B cell (primary cell): Measurements from ENCODE around the gene VWA1.

ENCODE experiments used
- CTCF ChIP-seq: fragments of 200-600 bp; IDR thresholded peaks from one replicate; pipeline ENCODE4 v1.8.0; 2022; ENCODE audit warnings: antibody characterized with exemption, mild to moderate bottlenecking
- EZH2 ChIP-seq: IDR thresholded peaks from 2 replicates; pipeline ENCODE4 v1.6.1; 2012; ENCODE audit warnings: borderline replicate concordance, low read depth, mild to moderate bottlenecking, moderate library complexity, low read length; ENCODE audit not compliant: insufficient read depth, poor library complexity, severe bottlenecking

GRCh38 chr1:1439546-1440261 is 4.2 kb downstream of the VWA1 start:
- TF ChIP-seq CTCF (no peak), EZH2 (no peak)
